SK-N-SH (cell line): ENCODE measurements around the gene PLXNA4. TPM values are rescaled to one million over a fixed set of nuclear protein-coding genes. Genes with fewer than 3 reads are reported as not detected.

Source experiments
- CTCF ChIA-PET: fragments of 300-600, 350-600 bp; formaldehyde crosslinking; extraction: SDS; loops from one replicate; lab custom pipeline; 2021; lab: Yijun Ruan, JAX
- POLR2A ChIA-PET: fragments of 350-600 bp; sonication (Branson Sonifier 250); formaldehyde crosslinking; extraction: SDS; loops from one replicate; lab custom pipeline; 2020; ENCODE audit warnings: antibody characterized with exemption, inconsistent platforms; lab: Yijun Ruan, JAX
- DNase-seq: peaks from one replicate; pipeline ENCODE4 v3.0.0; 2012
- H2AFZ ChIP-seq: fragments of 200-600 bp; sonication (generic); 2 replicates; pipeline ENCODE4 v1.8.1; 2016; ENCODE audit warnings: antibody characterized with exemption, mild to moderate bottlenecking, low read depth
- H3F3A ChIP-seq: fragments of 200-600 bp; sonication (generic); replicated peaks from 2 replicates; pipeline ENCODE3; 2016; ENCODE audit warnings: antibody characterized with exemption, mild to moderate bottlenecking; ENCODE audit not compliant: insufficient read depth
- H3K27ac ChIP-seq, 2 experiments: fragments of 200-500 bp in 1 of 2; fragments of 200-600 bp in 1 of 2; sonication (Bioruptor generic) in 1 of 2; sonication (generic), shearing (Covaris generic) in 1 of 2; 2 replicates each; pipeline versions ENCODE4 v1.5.1 to v1.6.1; 2014 to 2016; ENCODE audit warnings: low read depth in 2 of 2, inconsistent platforms in 1 of 2, low read length in 1 of 2, mild to moderate bottlenecking in 1 of 2, mixed read lengths in 1 of 2
- H3K27me3 ChIP-seq: fragments of 200-600 bp; sonication (generic), shearing (Covaris generic); 2 replicates; pipeline ENCODE4 v1.6.1; 2016; ENCODE audit warnings: mixed run types; ENCODE audit not compliant: insufficient read depth
- H3K36me3 ChIP-seq, 2 experiments: fragments of 200-500 bp in 1 of 2; fragments of 200-600 bp in 1 of 2; sonication (Bioruptor generic) in 1 of 2; sonication (generic) in 1 of 2; replicated peaks in 1 of 2; 2 replicates each; pipeline versions ENCODE3 to v1.5.1; 2014 to 2016; ENCODE audit warnings: low read length in 1 of 2, mild to moderate bottlenecking in 1 of 2; ENCODE audit not compliant: insufficient read depth in 2 of 2, control insufficient read depth in 1 of 2
- H3K4me1 ChIP-seq, 2 experiments: fragments of 200-500 bp in 1 of 2; fragments of 200-600 bp in 1 of 2; sonication (Bioruptor generic) in 1 of 2; sonication (generic), shearing (Covaris generic) in 1 of 2; 2 replicates each; pipeline versions ENCODE4 v1.5.1 to v1.6.1; 2014 to 2016; ENCODE audit warnings: low read depth in 1 of 2, low read length in 1 of 2, mixed run types in 1 of 2; ENCODE audit not compliant: insufficient read depth in 2 of 2, control insufficient read depth in 1 of 2
- H3K4me2 ChIP-seq: fragments of 200-600 bp; sonication (generic), shearing (Covaris generic); 2 replicates; pipeline ENCODE4 v1.6.1; 2017; ENCODE audit warnings: mixed run types
- H3K4me3 ChIP-seq, 2 experiments: fragments of 200-500 bp in 1 of 2; fragments of 200-600 bp in 1 of 2; sonication (Bioruptor generic) in 1 of 2; sonication (generic), shearing (Covaris generic) in 1 of 2; 2 replicates each; pipeline versions ENCODE4 v1.5.1 to v1.8.1; 2014 to 2016; ENCODE audit warnings: low read depth in 2 of 2, inconsistent platforms in 1 of 2, low read length in 1 of 2, mild to moderate bottlenecking in 1 of 2, mixed read lengths in 1 of 2, moderate library complexity in 1 of 2
- H3K79me2 ChIP-seq: fragments of 200-600 bp; sonication (generic); 2 replicates; pipeline ENCODE4 v1.8.1; 2017; ENCODE audit warnings: mild to moderate bottlenecking; ENCODE audit not compliant: insufficient read depth
- H3K9ac ChIP-seq: fragments of 200-600 bp; sonication (generic); 2 replicates; pipeline ENCODE4 v1.6.1; 2017; ENCODE audit warnings: mixed run types
- H3K9me2 ChIP-seq: fragments of 200-600 bp; sonication (generic); 2 replicates; pipeline ENCODE4 v1.6.1; 2017; ENCODE audit warnings: mixed run types
- H3K9me3 ChIP-seq: fragments of 200-600 bp; sonication (generic); 2 replicates; pipeline ENCODE4 v1.6.1; 2017; ENCODE audit warnings: mixed run types, mild to moderate bottlenecking, moderate library complexity
- H4K20me1 ChIP-seq: fragments of 200-600 bp; sonication (generic); 2 replicates; pipeline ENCODE4 v1.6.1; 2017; ENCODE audit warnings: mild to moderate bottlenecking, mixed run types; ENCODE audit not compliant: insufficient read depth
- CHD2 ChIP-seq: fragments of 150-350 bp; IDR thresholded peaks from 2 replicates; pipeline ENCODE4 v1.6.1; 2018; ENCODE audit warnings: low read length; ENCODE audit not compliant: partially characterized antibody
- ELF1 ChIP-seq: IDR thresholded peaks from 2 replicates; pipeline ENCODE4 v1.4.0; 2012
- IRF3 ChIP-seq: fragments of 150-350 bp; IDR thresholded peaks from 2 replicates; pipeline ENCODE4 v1.6.1; 2016; ENCODE audit warnings: mild to moderate bottlenecking, low read depth, low read length
- JUND ChIP-seq: IDR thresholded peaks from 2 replicates; pipeline ENCODE4 v1.4.0; 2012
- MXI1 ChIP-seq: IDR thresholded peaks from 2 replicates; pipeline ENCODE4 v1.6.1; 2012; ENCODE audit warnings: mild to moderate bottlenecking, low read depth, low read length, improper control_type of control experiment
- PBX3 ChIP-seq: IDR thresholded peaks from 2 replicates; pipeline ENCODE4; 2012
- REST ChIP-seq: IDR thresholded peaks from 2 replicates; pipeline ENCODE4 v1.6.1; 2012; ENCODE audit warnings: mild to moderate bottlenecking, low read depth, low read length, moderate library complexity
- RFX5 ChIP-seq: IDR thresholded peaks from 2 replicates; pipeline ENCODE4 v1.6.1; 2012; ENCODE audit warnings: mild to moderate bottlenecking, improper control_type of control experiment, low read length
- RXRA ChIP-seq: IDR thresholded peaks from 2 replicates; pipeline ENCODE4 v1.4.0; 2012; ENCODE audit warnings: low read depth, mild to moderate bottlenecking, borderline replicate concordance
- SMC3 ChIP-seq: IDR thresholded peaks from 2 replicates; pipeline ENCODE4 v1.6.1; 2012; ENCODE audit warnings: low read depth, low read length, improper control_type of control experiment
- TEAD4 ChIP-seq: IDR thresholded peaks from 2 replicates; pipeline ENCODE4 v1.4.0; 2012; ENCODE audit warnings: mild to moderate bottlenecking, borderline replicate concordance; ENCODE audit not compliant: insufficient read depth
- USF1 ChIP-seq: IDR thresholded peaks from 2 replicates; pipeline ENCODE4 v1.4.0; 2012; ENCODE audit warnings: low read depth, borderline replicate concordance
- USF2 ChIP-seq: fragments of 150-350 bp; IDR thresholded peaks from 2 replicates; pipeline ENCODE4 v1.6.1; 2017; ENCODE audit warnings: antibody characterized with exemption, low read length, low read depth, borderline replicate concordance
- YY1 ChIP-seq: IDR thresholded peaks from 2 replicates; pipeline ENCODE4 v1.4.0; 2012; ENCODE audit warnings: low read depth, mild to moderate bottlenecking
- ZBTB33 ChIP-seq: IDR thresholded peaks from 2 replicates; pipeline ENCODE4 v1.4.0; 2012; ENCODE audit warnings: low read depth, borderline replicate concordance
- WGBS: methylation state at CpG from one replicate; pipeline ENCODE4 v1.1.6; 2017; ENCODE audit warnings: low lambda C conversion rate; 5-methylcytosine and 5-hydroxymethylcytosine counted together
- polyA plus RNA-seq, 3 experiments: library from polyadenylated mRNA; depleted of rRNA; stranded (reverse); fragments of >200 nt; gene quantifications; 2 replicates each; pipeline ENCODE4 v1.2.3, GENCODE V29; 2012

Gene PLXNA4
- polyA plus RNA-seq, 1 of the 3 experiments (the other 2 are of a cell fraction), result 2.4 TPM

- Histone ChIP-seq H3K4me3 (no peak overlapping the region), H3K4me1 (peaks cover 0 to 28% of the 10 kb centered on the region in 2 experiments; a peak in 1 of 4 replicates), H2AFZ (no peak overlapping the region), H3K27me3 (no peaks in the 10 kb centered on the region; the same call in 1 of the 2 replicates), H3K4me2 (no peak overlapping the region), H3K27ac (no peak overlapping the region), H3K9me2 (no peaks in the 10 kb centered on the region), H3K36me3 (no peaks in the 10 kb centered on the region), H3K79me2 (no peaks in the 10 kb centered on the region), H4K20me1 (no peaks in the 10 kb centered on the region), H3K9ac (no peak overlapping the region), H3F3A (no peaks in the 10 kb centered on the region), H3K9me3 (no peaks in the 10 kb centered on the region)
- TF ChIP-seq REST (no peak), ZBTB33 (no peak), RFX5 (no peak), MXI1 (no peak), JUND (no peak), SMC3 (no peak), PBX3 (no peak), IRF3 (no peak), USF2 (no peak), CHD2 (no peak), ELF1 (no peak), RXRA (no peak), USF1 (no peak), TEAD4 (no peak), YY1 (no peak)
- POLR2A ChIA-PET, result no interaction called here
- no peak for DNase-seq
- CTCF ChIA-PET, result interaction anchor here (0.7 to 3.5 kb wide), 10 partner anchors 8 to 179 kb away, joined by 3 to 22 read pairs (median 5); no protein-coding TSS in a partner anchor
- 80% methylated on average over 5 of the region's 5 CpGs for WGBS
These were observed 174.2 kb downstream of the PLXNA4 start for GRCh38 chr7:132402096-132402495.
